Measurements from ENCODE around the gene CDC42BPA. TPM values are rescaled to one million over a fixed set of nuclear protein-coding genes. Genes with fewer than 3 reads are reported as not detected.

CDC42BPA gene, protein sequence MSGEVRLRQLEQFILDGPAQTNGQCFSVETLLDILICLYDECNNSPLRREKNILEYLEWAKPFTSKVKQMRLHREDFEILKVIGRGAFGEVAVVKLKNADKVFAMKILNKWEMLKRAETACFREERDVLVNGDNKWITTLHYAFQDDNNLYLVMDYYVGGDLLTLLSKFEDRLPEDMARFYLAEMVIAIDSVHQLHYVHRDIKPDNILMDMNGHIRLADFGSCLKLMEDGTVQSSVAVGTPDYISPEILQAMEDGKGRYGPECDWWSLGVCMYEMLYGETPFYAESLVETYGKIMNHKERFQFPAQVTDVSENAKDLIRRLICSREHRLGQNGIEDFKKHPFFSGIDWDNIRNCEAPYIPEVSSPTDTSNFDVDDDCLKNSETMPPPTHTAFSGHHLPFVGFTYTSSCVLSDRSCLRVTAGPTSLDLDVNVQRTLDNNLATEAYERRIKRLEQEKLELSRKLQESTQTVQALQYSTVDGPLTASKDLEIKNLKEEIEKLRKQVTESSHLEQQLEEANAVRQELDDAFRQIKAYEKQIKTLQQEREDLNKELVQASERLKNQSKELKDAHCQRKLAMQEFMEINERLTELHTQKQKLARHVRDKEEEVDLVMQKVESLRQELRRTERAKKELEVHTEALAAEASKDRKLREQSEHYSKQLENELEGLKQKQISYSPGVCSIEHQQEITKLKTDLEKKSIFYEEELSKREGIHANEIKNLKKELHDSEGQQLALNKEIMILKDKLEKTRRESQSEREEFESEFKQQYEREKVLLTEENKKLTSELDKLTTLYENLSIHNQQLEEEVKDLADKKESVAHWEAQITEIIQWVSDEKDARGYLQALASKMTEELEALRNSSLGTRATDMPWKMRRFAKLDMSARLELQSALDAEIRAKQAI (N-terminal part only)
- total RNA-seq = 3.9 TPM
- polyA plus RNA-seq = 3.7 TPM
- long read RNA-seq, donor 1 = 0 reads
- long read RNA-seq, donor 2 = 0 reads
- long read RNA-seq, donor 3, partial matches to known transcripts = 0 of 1 reads
- long read RNA-seq, donor 3, other reads (novel, unspliced or antisense) = 0 of 1 reads
- long read RNA-seq, donor 4, partial matches to known transcripts = 0 of 1 reads
- long read RNA-seq, donor 4, other reads (novel, unspliced or antisense) = 0 of 1 reads
- long read RNA-seq, donor 5 = 0 reads
- long read RNA-seq, donor 6, full-length matches to known transcripts = 1 of 1 reads
- long read RNA-seq, donor 6, partial matches to known transcripts = 0 of 1 reads
- long read RNA-seq, donor 6, other reads (novel, unspliced or antisense) = 0 of 1 reads
- long read RNA-seq, donor 7 = 0 reads
- long read RNA-seq, donor 8 = 0 reads
- long read RNA-seq, donor 9 = 0 reads
- long read RNA-seq, donor 10 = 0 reads

DNA sequence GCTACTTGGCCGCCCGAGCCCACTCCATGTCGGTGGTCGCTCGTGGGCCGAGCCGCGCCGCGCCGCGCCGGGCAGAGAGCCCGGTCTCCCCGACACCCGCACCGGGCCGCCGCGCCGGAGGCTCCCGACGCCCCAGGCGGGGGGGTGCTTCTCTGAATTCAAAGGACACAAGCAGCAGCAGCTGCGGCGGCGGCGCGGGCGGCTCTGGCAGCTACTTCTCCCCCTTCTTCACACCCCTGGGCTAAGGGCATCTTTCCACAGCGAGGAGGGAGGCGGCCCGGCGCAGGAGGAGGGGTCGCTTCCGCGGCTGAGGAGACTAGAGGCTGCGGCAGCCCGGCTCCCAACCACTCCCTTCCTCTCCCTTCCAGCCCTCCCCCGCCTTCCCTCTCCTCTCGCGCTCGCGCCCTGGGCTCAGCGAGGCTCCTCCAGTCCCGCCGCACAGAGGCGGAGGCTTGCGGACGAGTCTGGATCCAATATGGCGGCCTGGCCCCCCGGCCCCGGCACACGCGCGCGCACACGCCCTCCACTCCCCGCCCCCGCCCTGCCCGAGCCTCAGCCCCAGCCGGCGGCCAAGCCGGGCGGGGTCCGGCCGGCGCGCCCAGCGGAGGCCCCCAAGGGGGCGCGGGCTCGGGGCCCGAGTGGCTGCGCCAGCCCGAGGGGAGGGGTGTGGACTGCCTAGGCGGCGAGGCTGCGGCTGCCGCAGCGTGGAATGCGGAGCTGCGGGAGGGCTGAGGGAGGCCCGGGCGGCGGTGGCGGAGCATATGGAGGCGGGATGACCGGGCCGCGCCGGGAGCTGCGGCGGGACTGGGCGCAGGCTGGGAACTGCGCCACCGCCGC lies at the start of gene CDC42BPA:
Gene CDC42BPA, minus strand, starts transcription at position 477 of the 837 bp plus-strand sequence. CDS start 1,310 bp downstream, outside the sequence.
- under 1% methylated on average over 98 of the region's 98 CpGs for WGBS
- Histone ChIP-seq H3K36me3 (ENCODE audit: control insufficient read depth in 2 of 2, insufficient read depth in 2 of 2, low read length in 1 of 2) (no peaks in the 10 kb centered on the region), H3K4me1 (ENCODE audit: control insufficient read depth in 2 of 2, insufficient read depth in 2 of 2, low read length in 2 of 2) (peaks cover 0 to 9% of the 10 kb centered on the region in 2 donors), H3K4me3 (ENCODE audit: low read length in 2 of 2) (peak within 1 kb of the TSS; percentile 51 to 67), H3K27ac (ENCODE audit: low read depth in 1 of 2, low read length in 1 of 2) (peak within 1 kb of the TSS; percentile 66 to 90), H3K9me3 (ENCODE audit: control insufficient read depth in 2 of 2, insufficient read depth in 1 of 2, low read length in 1 of 2) (no peaks in the 10 kb centered on the region), H3K27me3 (ENCODE audit: control insufficient read depth in 2 of 2, insufficient read depth in 1 of 2, low read length in 1 of 2) (peaks cover 19 to 65% of the 10 kb centered on the region in 2 donors)
- peak in 5 of 9 donors; percentile 18 to 57 (median 33) for DNase-seq (ENCODE audit: low read depth in 6 of 9, low spot score in 9 of 9)

DNA sequence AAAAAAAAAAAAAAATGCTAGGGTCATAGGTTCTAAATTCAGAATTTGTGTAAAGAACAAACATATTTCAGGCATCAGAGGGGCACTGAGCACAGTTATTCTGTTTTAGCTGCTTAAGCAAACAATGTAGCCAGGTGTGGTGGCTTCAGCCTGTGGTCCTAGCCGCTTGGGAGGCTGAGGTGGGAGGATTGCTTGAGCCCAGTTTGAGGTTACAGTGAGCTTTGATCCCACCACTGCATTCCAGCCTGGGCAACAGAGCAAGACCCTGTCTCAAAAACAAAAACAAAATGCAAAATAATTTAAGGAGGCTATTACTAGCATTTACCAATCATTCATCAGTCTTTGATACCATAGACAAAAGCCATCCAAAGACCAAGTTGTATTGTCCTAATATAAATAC lies 49.7 kb upstream of the CDC42BPA start:
- Histone ChIP-seq H3K9me3 (ENCODE audit: control insufficient read depth in 2 of 2, insufficient read depth in 1 of 2, low read length in 1 of 2) (no peaks in the 10 kb centered on the region), H3K4me1 (ENCODE audit: control insufficient read depth in 2 of 2, insufficient read depth in 2 of 2, low read length in 2 of 2) (no peaks in the 10 kb centered on the region), H3K4me3 (ENCODE audit: low read length in 2 of 2) (no peak overlapping the region), H3K36me3 (ENCODE audit: control insufficient read depth in 2 of 2, insufficient read depth in 2 of 2, low read length in 1 of 2) (no peaks in the 10 kb centered on the region), H3K27ac (ENCODE audit: low read depth in 1 of 2, low read length in 1 of 2) (no peak overlapping the region), H3K27me3 (ENCODE audit: control insufficient read depth in 2 of 2, insufficient read depth in 1 of 2, low read length in 1 of 2) (no peaks in the 10 kb centered on the region)
- 95% methylated on average over 1 of the region's 1 CpG for WGBS
- no peak for DNase-seq (ENCODE audit: low read depth in 6 of 9, low spot score in 9 of 9)

DNA sequence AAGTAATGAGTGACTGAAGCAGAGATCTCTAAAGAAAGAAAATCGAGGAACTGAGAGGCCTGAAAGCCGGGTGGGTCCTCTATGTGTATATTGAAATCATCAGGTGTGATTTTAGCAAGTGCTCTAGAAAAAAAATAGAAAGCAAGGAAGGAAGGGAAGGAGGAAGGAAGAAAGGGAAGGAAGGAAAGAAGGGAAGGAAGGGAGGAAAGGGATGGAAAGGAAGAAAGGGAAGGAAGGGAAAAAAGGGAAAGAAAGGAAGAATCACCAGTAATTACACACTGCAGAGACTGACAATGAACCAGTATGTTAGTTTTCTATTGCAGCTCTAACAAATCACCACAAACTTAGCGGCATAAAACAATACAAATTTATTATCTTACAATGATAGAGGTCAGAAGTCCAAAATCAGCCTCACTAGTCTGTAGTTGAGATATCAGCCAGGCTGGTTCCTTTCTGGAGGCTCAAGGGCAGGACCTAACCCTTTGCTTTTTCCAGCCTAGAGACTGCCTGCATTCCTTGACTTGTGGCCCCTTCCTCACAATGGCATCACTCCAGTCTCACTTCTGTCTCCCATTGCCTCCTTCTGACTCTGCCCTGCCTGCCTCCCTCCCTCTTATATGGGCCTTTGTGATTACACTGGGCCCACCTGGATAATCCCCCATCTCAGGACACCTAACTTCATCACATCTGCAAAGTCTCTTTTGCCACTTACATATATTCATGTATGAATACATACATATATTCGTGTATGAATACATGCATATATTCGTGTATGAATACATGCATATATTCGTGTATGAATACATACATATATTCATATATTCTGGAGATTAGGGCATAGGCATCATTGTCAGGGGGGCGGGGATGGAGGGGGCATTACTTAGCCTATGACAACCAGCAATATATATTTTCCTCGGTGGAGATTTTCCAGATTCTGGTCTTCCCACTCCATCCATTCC lies 47.5 kb upstream of the CDC42BPA start:
- no peak overlapping the region for H3K27ac ChIP-seq (ENCODE audit: low read depth in 1 of 2, low read length in 1 of 2)
- no peaks in the 10 kb centered on the region for H3K36me3 ChIP-seq (ENCODE audit: control insufficient read depth in 2 of 2, insufficient read depth in 2 of 2, low read length in 1 of 2)
- no peaks in the 10 kb centered on the region for H3K4me1 ChIP-seq (ENCODE audit: control insufficient read depth in 2 of 2, insufficient read depth in 2 of 2, low read length in 2 of 2)
- no peak overlapping the region for H3K4me3 ChIP-seq (ENCODE audit: low read length in 2 of 2)
- H3K27me3 ChIP-seq (ENCODE audit: control insufficient read depth in 2 of 2, insufficient read depth in 1 of 2, low read length in 1 of 2) = no peaks in the 10 kb centered on the region
- 96% methylated on average over 8 of the region's 8 CpGs for WGBS
- H3K9me3 ChIP-seq (ENCODE audit: control insufficient read depth in 2 of 2, insufficient read depth in 1 of 2, low read length in 1 of 2) = no peaks in the 10 kb centered on the region
- DNase-seq (ENCODE audit: low read depth in 6 of 9, low spot score in 9 of 9) = no peak

DNA sequence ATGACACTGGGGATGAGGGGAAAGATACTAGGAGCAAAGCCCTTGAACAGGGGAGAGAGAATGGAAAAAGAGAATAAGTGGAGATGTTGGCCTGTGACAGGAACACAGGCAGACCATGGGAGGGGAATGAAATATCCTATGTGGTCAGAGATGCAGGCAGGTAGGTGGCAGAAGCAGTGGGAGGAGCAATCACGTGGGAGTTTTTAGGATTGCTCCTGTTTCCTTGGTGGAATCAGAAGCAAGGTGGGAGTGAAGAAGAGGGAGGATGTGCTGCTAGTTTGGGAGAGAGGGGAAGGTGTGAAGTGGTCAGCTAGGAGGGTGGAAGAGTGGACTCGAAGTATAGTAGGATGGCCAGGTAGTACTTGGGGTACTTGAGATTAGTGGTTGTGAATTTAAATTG lies 46.4 kb upstream of the CDC42BPA start:
- Histone ChIP-seq H3K36me3 (ENCODE audit: control insufficient read depth in 2 of 2, insufficient read depth in 2 of 2, low read length in 1 of 2) (no peaks in the 10 kb centered on the region), H3K27ac (ENCODE audit: low read depth in 1 of 2, low read length in 1 of 2) (no peak overlapping the region), H3K4me3 (ENCODE audit: low read length in 2 of 2) (no peak overlapping the region), H3K9me3 (ENCODE audit: control insufficient read depth in 2 of 2, insufficient read depth in 1 of 2, low read length in 1 of 2) (peaks cover 0 to 3% of the 10 kb centered on the region in 2 donors), H3K4me1 (ENCODE audit: control insufficient read depth in 2 of 2, insufficient read depth in 2 of 2, low read length in 2 of 2) (no peaks in the 10 kb centered on the region), H3K27me3 (ENCODE audit: control insufficient read depth in 2 of 2, insufficient read depth in 1 of 2, low read length in 1 of 2) (no peaks in the 10 kb centered on the region)
- DNase-seq (ENCODE audit: low read depth in 6 of 9, low spot score in 9 of 9) = no peak
- 91% methylated on average over 2 of the region's 2 CpGs for WGBS

DNA sequence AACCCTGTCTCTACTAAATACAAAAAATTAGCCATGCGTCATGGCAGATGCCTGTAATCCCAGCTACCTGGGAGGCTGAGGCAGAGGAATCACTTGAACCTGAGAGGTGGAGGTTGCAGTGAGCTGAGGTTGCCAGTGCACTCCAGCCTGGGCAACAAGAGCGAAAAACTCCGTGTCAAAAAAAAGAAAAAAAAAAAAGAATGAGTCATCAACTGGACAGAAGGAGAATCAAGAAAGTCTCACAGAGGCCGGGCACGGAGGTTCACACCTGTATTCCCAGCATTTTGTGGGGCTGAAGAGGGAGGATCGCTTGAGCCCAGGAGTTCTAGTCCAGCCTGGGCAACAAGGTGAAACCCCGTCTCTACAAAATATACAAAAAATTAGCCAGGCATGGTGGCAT lies 45.5 kb upstream of the CDC42BPA start:
- WGBS = 95% methylated on average over 7 of the region's 7 CpGs
- H3K36me3 ChIP-seq (ENCODE audit: control insufficient read depth in 2 of 2, insufficient read depth in 2 of 2, low read length in 1 of 2) = no peaks in the 10 kb centered on the region
- H3K9me3 ChIP-seq (ENCODE audit: control insufficient read depth in 2 of 2, insufficient read depth in 1 of 2, low read length in 1 of 2) = peaks cover 0 to 3% of the 10 kb centered on the region in 2 donors
- no peaks in the 10 kb centered on the region for H3K27me3 ChIP-seq (ENCODE audit: control insufficient read depth in 2 of 2, insufficient read depth in 1 of 2, low read length in 1 of 2)
- DNase-seq (ENCODE audit: low read depth in 6 of 9, low spot score in 9 of 9) = no peak
- H3K4me1 ChIP-seq (ENCODE audit: control insufficient read depth in 2 of 2, insufficient read depth in 2 of 2, low read length in 2 of 2) = no peaks in the 10 kb centered on the region
- no peak overlapping the region for H3K4me3 ChIP-seq (ENCODE audit: low read length in 2 of 2)
- no peak overlapping the region for H3K27ac ChIP-seq (ENCODE audit: low read depth in 1 of 2, low read length in 1 of 2)

DNA sequence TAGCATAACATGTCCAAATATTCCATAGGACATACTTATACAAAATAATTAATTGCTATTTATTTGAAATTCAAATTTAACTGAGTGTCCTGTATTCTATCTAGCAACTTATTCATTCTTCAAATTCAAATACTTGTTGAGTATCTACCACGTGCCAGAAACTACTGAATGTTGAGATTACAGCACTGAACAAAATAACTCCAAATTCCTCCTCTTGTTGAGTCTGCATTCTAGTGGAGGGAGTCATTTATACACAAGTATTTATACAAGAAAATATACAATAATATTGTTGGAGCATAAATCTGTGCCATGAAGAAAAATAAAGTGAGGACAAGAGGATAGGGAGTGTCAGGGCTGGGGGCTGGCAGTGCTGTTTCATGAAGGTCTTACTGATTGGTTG lies 43.7 kb upstream of the CDC42BPA start:
- no peak for DNase-seq (ENCODE audit: low read depth in 6 of 9, low spot score in 9 of 9)
- no peak overlapping the region for H3K27ac ChIP-seq (ENCODE audit: low read depth in 1 of 2, low read length in 1 of 2)
- no peaks in the 10 kb centered on the region for H3K27me3 ChIP-seq (ENCODE audit: control insufficient read depth in 2 of 2, insufficient read depth in 1 of 2, low read length in 1 of 2)
- no peaks in the 10 kb centered on the region for H3K36me3 ChIP-seq (ENCODE audit: control insufficient read depth in 2 of 2, insufficient read depth in 2 of 2, low read length in 1 of 2)
- WGBS = 89% methylated on average over 1 of the region's 1 CpG
- peaks cover 0 to 3% of the 10 kb centered on the region in 2 donors for H3K9me3 ChIP-seq (ENCODE audit: control insufficient read depth in 2 of 2, insufficient read depth in 1 of 2, low read length in 1 of 2)
- no peak overlapping the region for H3K4me3 ChIP-seq (ENCODE audit: low read length in 2 of 2)
- H3K4me1 ChIP-seq (ENCODE audit: control insufficient read depth in 2 of 2, insufficient read depth in 2 of 2, low read length in 2 of 2) = no peaks in the 10 kb centered on the region

DNA sequence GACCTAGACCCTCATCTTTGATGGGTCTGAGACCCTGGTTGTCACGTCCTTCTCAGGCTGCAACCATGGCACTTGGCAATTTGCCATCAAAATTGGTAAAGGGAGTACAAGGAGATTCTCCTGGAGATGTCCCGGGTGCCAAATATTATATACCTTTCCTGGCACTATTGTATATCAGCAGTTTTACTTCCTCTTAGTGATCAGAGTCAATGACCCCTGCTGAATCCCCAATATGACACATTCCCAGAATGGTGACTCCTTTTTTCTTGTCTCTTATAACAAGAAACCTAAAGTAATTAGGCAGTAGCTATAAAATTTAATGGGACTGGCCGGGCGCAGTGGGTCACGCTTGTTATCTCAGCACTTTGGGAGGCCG lies 39.6 kb upstream of the CDC42BPA start:
- H3K4me3 ChIP-seq (ENCODE audit: low read length in 2 of 2) = no peak overlapping the region
- WGBS = 96% methylated on average over 6 of the region's 6 CpGs
- H3K27me3 ChIP-seq (ENCODE audit: control insufficient read depth in 2 of 2, insufficient read depth in 1 of 2, low read length in 1 of 2) = no peaks in the 10 kb centered on the region
- H3K27ac ChIP-seq (ENCODE audit: low read depth in 1 of 2, low read length in 1 of 2) = no peak overlapping the region
- no peaks in the 10 kb centered on the region for H3K36me3 ChIP-seq (ENCODE audit: control insufficient read depth in 2 of 2, insufficient read depth in 2 of 2, low read length in 1 of 2)
- no peak for DNase-seq (ENCODE audit: low read depth in 6 of 9, low spot score in 9 of 9)
- H3K9me3 ChIP-seq (ENCODE audit: control insufficient read depth in 2 of 2, insufficient read depth in 1 of 2, low read length in 1 of 2) = peaks cover 0 to 3% of the 10 kb centered on the region in 2 donors
- no peaks in the 10 kb centered on the region for H3K4me1 ChIP-seq (ENCODE audit: control insufficient read depth in 2 of 2, insufficient read depth in 2 of 2, low read length in 2 of 2)
